GM23338 (cell line): Measurements from ENCODE around the gene NUCKS1. TPM values are rescaled to one million over a fixed set of nuclear protein-coding genes. Genes with fewer than 3 reads are reported as not detected.

Experiments used
- ATAC-seq: fragments of 200-7000 bp; cut with Tn5 transposase; 3 replicates; pipeline ENCODE4 v1.9.1; 2020
- DNase-seq: peaks from one replicate; pipeline ENCODE4 v3.0.0-alpha.2; 2015; ENCODE audit warnings: low spot score
- H2AFZ ChIP-seq: fragments of 200-600 bp; sonication (generic); 2 replicates; pipeline ENCODE4 v1.8.0; 2016; ENCODE audit warnings: antibody characterized with exemption, mild to moderate bottlenecking, moderate library complexity
- H3F3A ChIP-seq: fragments of 200-600 bp; sonication (generic); replicated peaks from 2 replicates; pipeline ENCODE4 v1.8.0; 2017; ENCODE audit warnings: antibody characterized with exemption, mixed run types, low read depth
- H3K27ac ChIP-seq: fragments of 200-600 bp; sonication (generic); 2 replicates; pipeline ENCODE4 v1.6.1; 2016; ENCODE audit warnings: low read depth
- H3K27me3 ChIP-seq: fragments of 200-600 bp; sonication (generic); 2 replicates; pipeline ENCODE4 v1.8.0; 2016; ENCODE audit warnings: mild to moderate bottlenecking, mixed run types, moderate library complexity; ENCODE audit not compliant: insufficient read depth
- H3K36me3 ChIP-seq: fragments of 200-600 bp; sonication (generic); 2 replicates; pipeline ENCODE4 v1.8.0; 2016; ENCODE audit warnings: mild to moderate bottlenecking; ENCODE audit not compliant: insufficient read depth
- H3K4me1 ChIP-seq: fragments of 200-600 bp; sonication (generic); 2 replicates; pipeline ENCODE4 v1.8.0; 2016; ENCODE audit warnings: mild to moderate bottlenecking, moderate library complexity; ENCODE audit not compliant: insufficient read depth
- H3K4me2 ChIP-seq: fragments of 200-600 bp; sonication (generic); 2 replicates; pipeline ENCODE4 v1.7.1; 2017; ENCODE audit warnings: mixed run types
- H3K4me3 ChIP-seq: fragments of 200-600 bp; sonication (generic); 2 replicates; pipeline ENCODE4 v1.6.1; 2016; ENCODE audit warnings: mixed run types
- H3K79me2 ChIP-seq: fragments of 200-600 bp; sonication (generic); replicated peaks from 2 replicates; pipeline ENCODE4 v1.8.0; 2017; ENCODE audit warnings: mild to moderate bottlenecking; ENCODE audit not compliant: insufficient read depth
- H3K9me2 ChIP-seq: fragments of 200-600 bp; sonication (generic); 2 replicates; pipeline ENCODE4 v1.8.0; 2017; ENCODE audit not compliant: insufficient read depth
- H4K20me1 ChIP-seq: fragments of 200-600 bp; sonication (generic); replicated peaks from 2 replicates; pipeline ENCODE4 v1.8.0; 2017; ENCODE audit warnings: mild to moderate bottlenecking; ENCODE audit not compliant: insufficient read depth
- H3K27ac Mint-ChIP-seq: 2 replicates; pipeline ENCODE4 v1.8.0; 2020; ENCODE audit warnings: inconsistent platforms, mild to moderate bottlenecking, moderate library complexity, mixed read lengths
- H3K27me3 Mint-ChIP-seq: 3 replicates; pipeline ENCODE4 v1.8.0; 2022; ENCODE audit warnings: low read depth, mild to moderate bottlenecking, moderate library complexity, mixed read lengths, inconsistent platforms; ENCODE audit not compliant: insufficient read depth, poor library complexity
- H3K36me3 Mint-ChIP-seq: 3 replicates; pipeline ENCODE4 v1.8.0; 2021; ENCODE audit warnings: low read depth, mild to moderate bottlenecking, inconsistent platforms, moderate library complexity, mixed read lengths
- H3K4me1 Mint-ChIP-seq: 3 replicates; pipeline ENCODE4 v1.8.0; 2020; ENCODE audit warnings: mild to moderate bottlenecking, inconsistent platforms, mixed read lengths
- H3K4me3 Mint-ChIP-seq: 3 replicates; pipeline ENCODE4 v1.8.0; 2021; ENCODE audit warnings: moderate library complexity, mild to moderate bottlenecking, inconsistent platforms, mixed read lengths
- H3K9me3 Mint-ChIP-seq: 3 replicates; pipeline ENCODE4 v1.8.0; 2020; ENCODE audit warnings: moderate library complexity, mild to moderate bottlenecking, inconsistent platforms, mixed read lengths
- CREB1 ChIP-seq: fragments of 250-450 bp; sonication (Bioruptor Pico); IDR thresholded peaks from 2 replicates; pipeline ENCODE4 v1.5.0; 2020; ENCODE audit warnings: low read depth, mild to moderate bottlenecking, moderate library complexity
- CTCF ChIP-seq, 2 experiments: fragments of 200-600 bp in 1 of 2; sonication (generic) in 1 of 2; conservative IDR thresholded peaks; 2 replicates each; pipeline versions ENCODE4 v1.5.1 to v1.6.1; 2016 to 2017; ENCODE audit warnings: antibody characterized with exemption in 2 of 2, low read depth in 2 of 2, mild to moderate bottlenecking in 2 of 2, moderate library complexity in 1 of 2
- ETS1 ChIP-seq: IDR thresholded peaks from 2 replicates; pipeline ENCODE4 v1.6.1; 2016; ENCODE audit warnings: antibody characterized with exemption
- EZH2 ChIP-seq: fragments of 200-600 bp; sonication (generic); IDR thresholded peaks from one replicate; pipeline ENCODE4 v1.8.0; 2017; ENCODE audit warnings: antibody characterized with exemption, mild to moderate bottlenecking, low read depth; ENCODE audit not compliant: unreplicated experiment
- EZH2phosphoT487 ChIP-seq: fragments of 200-600 bp; sonication (generic); IDR thresholded peaks from one replicate; pipeline ENCODE4 v1.8.1; 2018; ENCODE audit warnings: antibody characterized with exemption; ENCODE audit not compliant: unreplicated experiment
- JUNB ChIP-seq: IDR thresholded peaks from one replicate; pipeline ENCODE4 v1.6.1; 2016; ENCODE audit warnings: antibody characterized with exemption; ENCODE audit not compliant: unreplicated experiment
- NANOG ChIP-seq: IDR thresholded peaks from 2 replicates; pipeline ENCODE4 v1.6.1; 2016; ENCODE audit warnings: antibody characterized with exemption, borderline replicate concordance
- POLR2AphosphoS5 ChIP-seq: IDR thresholded peaks from 2 replicates; pipeline ENCODE4 v1.6.1; 2016; ENCODE audit warnings: antibody characterized with exemption, low read depth
- REST ChIP-seq: IDR thresholded peaks from one replicate; pipeline ENCODE4 v1.6.1; 2018; ENCODE audit warnings: antibody characterized with exemption; ENCODE audit not compliant: unreplicated experiment
- STAT1 ChIP-seq: IDR thresholded peaks from one replicate; pipeline ENCODE4 v1.6.1; 2016; ENCODE audit warnings: antibody characterized with exemption; ENCODE audit not compliant: unreplicated experiment
- ZNF114 ChIP-seq: fragments of 250-450 bp; sonication (Bioruptor Pico); IDR thresholded peaks from 2 replicates; pipeline ENCODE4 v1.5.0; 2020; ENCODE audit warnings: mild to moderate bottlenecking, moderate library complexity
- ZNF331 ChIP-seq: fragments of 250-450 bp; sonication (Bioruptor Pico); IDR thresholded peaks from 2 replicates; pipeline ENCODE4 v1.5.0; 2020; ENCODE audit warnings: low read depth, mild to moderate bottlenecking, moderate library complexity
- polyA plus RNA-seq: library from polyadenylated mRNA; unstranded; fragments of >200 nt; fragmentation: Nextera tagmentation; extraction: Ambion mirVana; gene quantifications from 2 replicates; pipeline ENCODE4 v1.2.1, GENCODE V29; 2016
- total RNA-seq: library from RNA; depleted of rRNA; stranded (reverse); fragments of >200 nt; shearing (Covaris generic); gene quantifications from 2 replicates; pipeline ENCODE4 v1.2.3, GENCODE V29; 2014

Gene NUCKS1
- total and polyA plus RNA-seq, 2 experiments from 2014 or later = 255 to 307 TPM

- no peak for TF ChIP-seq ZNF331
- no peak for TF ChIP-seq ZNF114 (CRISPR knock-in tag)
- no peak for TF ChIP-seq NANOG
- TF ChIP-seq ETS1 = no peak
- no peak for TF ChIP-seq STAT1
- no peak for TF ChIP-seq JUNB
Measured at GRCh38 chr1:205748403-205749233, 1.4 kb downstream of the NUCKS1 start (continued).

- Histone ChIP-seq H3K79me2 (peaks cover 74% of the 10 kb centered on the region), H3K36me3 (no peaks in the 10 kb centered on the region), H3K4me2 (peak overlapping the region; percentile 84), H3K4me3 (peak overlapping the region; percentile 89), H4K20me1 (peaks cover 58% of the 10 kb centered on the region), H3K4me1 (peaks cover 53% of the 10 kb centered on the region), H2AFZ (no peak overlapping the region), H3K27ac (peak overlapping the region; percentile 45; the same call in 1 of the 2 replicates), H3K9me2 (no peaks in the 10 kb centered on the region), H3F3A (0 out of 2 replicates have a peak, but pooled peaks cover 3% of the 10 kb centered on the region), H3K27me3 (no peaks in the 10 kb centered on the region)
- H3K27ac Mint-ChIP-seq = no peak overlapping the region
- H3K27me3 Mint-ChIP-seq = peaks cover 12% of the 10 kb centered on the region
- no peaks in the 10 kb centered on the region for H3K9me3 Mint-ChIP-seq
- DNase-seq (no peak), ATAC-seq (no peak)
- H3K4me1 Mint-ChIP-seq = peaks cover 56% of the 10 kb centered on the region
- peak overlapping the region; percentile 99 for H3K4me3 Mint-ChIP-seq
- peaks cover 30% of the 10 kb centered on the region for H3K36me3 Mint-ChIP-seq
- TF ChIP-seq ETS1 = no peak
- TF ChIP-seq STAT1 = no peak
- no peak for TF ChIP-seq ZNF331
- no peak for TF ChIP-seq NANOG
- TF ChIP-seq JUNB = no peak
- no peak for TF ChIP-seq CREB1 (CRISPR knock-in tag)
- no peak for TF ChIP-seq CTCF (conservative IDR thresholded peaks at IDR 0.05; ENCODE audit: low read depth in 2 of 2)
- TF ChIP-seq POLR2AphosphoS5 = no peak
- no peak for TF ChIP-seq EZH2phosphoT487
- no peak for TF ChIP-seq ZNF114 (CRISPR knock-in tag)
- TF ChIP-seq EZH2 = no peak
- no peak for TF ChIP-seq REST
Measured at GRCh38 chr1:205746757-205747412, 3.1 kb downstream of the NUCKS1 start.
